HepG2 (cell line): ENCODE data around the gene CBX2. TPM values are rescaled to one million over a fixed set of nuclear protein-coding genes. Genes with fewer than 3 reads are reported as not detected.
A peak's percentile ranks its signal among the peaks of the same experiment; 100 is the strongest.

Experiments used
- CENPX ChIP-seq: sonication (generic); formaldehyde crosslinking; IDR thresholded peaks from 2 replicates; pipeline ENCODE4 v1.9.0; 2021; ENCODE audit warnings: mild to moderate bottlenecking, missing genetic modification reagents, moderate library complexity
- CREBL2 ChIP-seq: sonication (generic); formaldehyde crosslinking; IDR thresholded peaks from 2 replicates; pipeline ENCODE4 v1.8.1; 2023; ENCODE audit warnings: missing genetic modification reagents, mild to moderate bottlenecking, borderline replicate concordance
- CREM ChIP-seq, 2 experiments: sonication (generic) in 1 of 2; formaldehyde crosslinking in 1 of 2; IDR thresholded peaks; 2 replicates each; pipeline versions ENCODE4 v1.4.0 to v1.6.1; 2016 to 2020; ENCODE audit warnings: antibody characterized with exemption in 1 of 2, mild to moderate bottlenecking in 1 of 2, missing genetic modification reagents in 1 of 2
- DPF2 ChIP-seq: sonication (generic); formaldehyde crosslinking; IDR thresholded peaks from 2 replicates; pipeline ENCODE4 v1.4.0; 2020; ENCODE audit warnings: mild to moderate bottlenecking, low read depth, missing genetic modification reagents, borderline replicate concordance
- FOXJ3 ChIP-seq: sonication (generic); formaldehyde crosslinking; IDR thresholded peaks from 2 replicates; pipeline ENCODE4 v1.4.0; 2020; ENCODE audit warnings: missing genetic modification reagents, mild to moderate bottlenecking, borderline replicate concordance
- HNRNPLL ChIP-seq: fragments of 200-400 bp; formaldehyde crosslinking; IDR thresholded peaks from 2 replicates; pipeline ENCODE4 v1.6.1; 2017; ENCODE audit warnings: mild to moderate bottlenecking, low read depth, low read length; ENCODE audit not compliant: poor library complexity, severe bottlenecking
- JDP2 ChIP-seq: sonication (generic); formaldehyde crosslinking; IDR thresholded peaks from 2 replicates; pipeline ENCODE4 v1.8.1; 2022; ENCODE audit warnings: missing genetic modification reagents, borderline replicate concordance
- POLR2AphosphoS2 ChIP-seq: IDR thresholded peaks from 2 replicates; pipeline ENCODE4 v1.6.1; 2011; ENCODE audit warnings: low read depth, low read length, improper control_type of control experiment
- SRSF1 ChIP-seq: fragments of 200-400 bp; formaldehyde crosslinking; optimal IDR thresholded peaks from 2 replicates; pipeline ENCODE3; 2017; ENCODE audit warnings: mild to moderate bottlenecking, low read depth, low read length, moderate library complexity
- SRY ChIP-seq: sonication (generic); formaldehyde crosslinking; IDR thresholded peaks from 2 replicates; pipeline ENCODE4 v1.8.0; 2022; ENCODE audit warnings: mild to moderate bottlenecking, missing genetic modification reagents
- ZC3H4 ChIP-seq: sonication (generic); formaldehyde crosslinking; IDR thresholded peaks from 2 replicates; pipeline ENCODE4 v1.4.0; 2020; ENCODE audit warnings: missing genetic modification reagents, borderline replicate concordance
- ZFP82 ChIP-seq: sonication (generic); formaldehyde crosslinking; IDR thresholded peaks from 2 replicates; pipeline ENCODE4 v1.5.1; 2020; ENCODE audit warnings: mild to moderate bottlenecking, missing genetic modification reagents, borderline replicate concordance
- ZHX1 ChIP-seq: sonication (generic); formaldehyde crosslinking; IDR thresholded peaks from 2 replicates; pipeline ENCODE4 v1.8.1; 2022; ENCODE audit warnings: low read depth, mild to moderate bottlenecking, missing genetic modification reagents
- ZMYM2 ChIP-seq: sonication (generic); formaldehyde crosslinking; IDR thresholded peaks from 2 replicates; pipeline ENCODE4 v1.8.0; 2022; ENCODE audit warnings: mild to moderate bottlenecking, missing genetic modification reagents
- ZNF230 ChIP-seq: sonication (generic); formaldehyde crosslinking; IDR thresholded peaks from 2 replicates; pipeline ENCODE4 v1.4.0; 2020; ENCODE audit warnings: mild to moderate bottlenecking, missing genetic modification reagents
- ZNF484 ChIP-seq: sonication (generic); formaldehyde crosslinking; IDR thresholded peaks from 2 replicates; pipeline ENCODE4 v1.5.1; 2020; ENCODE audit warnings: mild to moderate bottlenecking, low read depth, missing genetic modification reagents, borderline replicate concordance
- ZNF800 ChIP-seq: sonication (generic); formaldehyde crosslinking; IDR thresholded peaks from 2 replicates; pipeline ENCODE4 v1.4.0; 2020; ENCODE audit warnings: missing genetic modification reagents
- ZNF839 ChIP-seq: sonication (generic); formaldehyde crosslinking; IDR thresholded peaks from 2 replicates; pipeline ENCODE4 v1.4.0; 2020; ENCODE audit warnings: missing genetic modification reagents, mild to moderate bottlenecking, borderline replicate concordance
- polyA plus RNA-seq, 8 experiments: library from polyadenylated mRNA; depleted of rRNA in 3 of 8; stranded (reverse) in 7 of 8; unstranded in 1 of 8; fragments of >200 nt; fragmentation: Illumina TruSeq in 4 of 8; extraction: Trizol in 4 of 8; gene quantifications; 2 replicates each; pipeline versions ENCODE4 v1.2.1 to v1.2.3, GENCODE V29; 2011 to 2016; ENCODE audit warnings: low read depth in 4 of 8, missing spikeins in 1 of 8, mixed read lengths in 1 of 8; ENCODE audit not compliant: insufficient read depth in 1 of 8
- total RNA-seq, 5 experiments: library from RNA; depleted of rRNA; stranded (reverse); fragments of >200 nt; fragmentation: Illumina TruSeq; extraction: Trizol; gene quantifications; 2 replicates each; pipeline ENCODE4 v1.2.3, GENCODE V29; 2016; ENCODE audit warnings: low read depth in 1 of 5
- TF ChIP-seq, protein P1 (sequence below): IDR thresholded peaks from 2 replicates; pipeline ENCODE4 v1.6.1; 2018; ENCODE audit warnings: missing genetic modification reagents, mild to moderate bottlenecking, missing compliant biosample characterization
- TF ChIP-seq, protein P2 (sequence below): sonication (generic); formaldehyde crosslinking; IDR thresholded peaks from 2 replicates; pipeline ENCODE4 v1.8.0; 2022; ENCODE audit warnings: low read depth, missing genetic modification reagents

Gene CBX2
- total and polyA plus RNA-seq, 2 of the 13 experiments (the other 11 are each of a cell fraction or from before 2014, with no cell fraction given) = 14.5 to 31.1 TPM

DNA sequence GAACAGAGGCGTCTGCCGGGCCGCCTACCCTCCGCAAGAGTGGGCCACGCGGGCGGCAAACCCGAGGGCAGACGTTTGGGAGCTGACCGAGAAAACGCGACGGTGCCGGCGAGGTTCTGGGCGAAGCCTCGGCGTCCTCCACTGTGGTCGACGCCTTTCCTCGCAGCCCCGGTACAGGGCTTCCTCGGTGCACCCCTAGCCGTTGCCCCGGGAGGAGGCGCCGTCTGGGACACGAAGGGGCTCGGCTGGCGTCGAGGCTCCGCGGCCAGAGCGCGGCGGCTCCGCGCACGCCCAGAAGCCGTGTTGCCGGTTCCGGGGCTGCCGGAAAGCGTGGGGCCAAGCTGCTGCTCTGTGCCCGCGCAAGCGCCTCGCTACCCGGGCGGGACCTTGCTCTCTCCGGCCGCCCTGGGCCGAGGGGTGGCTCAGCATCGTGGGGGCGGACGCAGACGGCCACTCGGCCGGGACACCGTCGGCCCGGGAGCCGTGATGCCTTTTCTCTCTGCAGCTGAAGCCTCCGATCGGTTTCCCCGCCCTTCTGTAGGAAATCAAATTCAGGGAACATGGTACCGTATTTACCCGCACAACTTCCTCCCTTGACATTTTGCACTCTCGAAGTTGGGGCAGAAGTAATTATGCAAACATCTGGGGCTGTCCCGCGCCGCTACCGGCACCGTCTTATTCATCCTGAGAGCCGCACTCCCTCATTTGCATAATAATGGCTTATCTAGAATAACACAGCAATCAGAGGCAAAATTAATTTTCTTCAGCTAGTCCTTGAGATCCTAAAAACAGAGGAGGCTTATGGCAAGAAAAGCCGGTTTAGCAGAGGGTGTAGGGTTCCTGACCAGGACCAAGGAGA is 26.3 kb downstream of the CBX2 start (continued):
- no peak for TF ChIP-seq ZNF484
- peak; percentile 84; the same call in 1 of the 2 replicates for TF ChIP-seq ZHX1 (CRISPR knock-in tag)
- TF ChIP-seq, protein P1, sequence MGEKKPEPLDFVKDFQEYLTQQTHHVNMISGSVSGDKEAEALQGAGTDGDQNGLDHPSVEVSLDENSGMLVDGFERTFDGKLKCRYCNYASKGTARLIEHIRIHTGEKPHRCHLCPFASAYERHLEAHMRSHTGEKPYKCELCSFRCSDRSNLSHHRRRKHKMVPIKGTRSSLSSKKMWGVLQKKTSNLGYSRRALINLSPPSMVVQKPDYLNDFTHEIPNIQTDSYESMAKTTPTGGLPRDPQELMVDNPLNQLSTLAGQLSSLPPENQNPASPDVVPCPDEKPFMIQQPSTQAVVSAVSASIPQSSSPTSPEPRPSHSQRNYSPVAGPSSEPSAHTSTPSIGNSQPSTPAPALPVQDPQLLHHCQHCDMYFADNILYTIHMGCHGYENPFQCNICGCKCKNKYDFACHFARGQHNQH (CRISPR knock-in tag) = peak; percentile 74
- no peak for TF ChIP-seq DPF2 (CRISPR knock-in tag)
- no peak for TF ChIP-seq FOXJ3 (CRISPR knock-in tag)
- no peak for TF ChIP-seq CENPX (CRISPR knock-in tag)
- no peak for TF ChIP-seq JDP2
- TF ChIP-seq SRY (CRISPR knock-in tag) = peak; percentile 99
- TF ChIP-seq ZFP82 = peak; percentile 89
- TF ChIP-seq CREM (IDR thresholded peaks at IDR 0.05) = no peak
- TF ChIP-seq CREM (CRISPR knock-in tag; IDR thresholded peaks at IDR 0.05) = no peak
- TF ChIP-seq, protein P2, sequence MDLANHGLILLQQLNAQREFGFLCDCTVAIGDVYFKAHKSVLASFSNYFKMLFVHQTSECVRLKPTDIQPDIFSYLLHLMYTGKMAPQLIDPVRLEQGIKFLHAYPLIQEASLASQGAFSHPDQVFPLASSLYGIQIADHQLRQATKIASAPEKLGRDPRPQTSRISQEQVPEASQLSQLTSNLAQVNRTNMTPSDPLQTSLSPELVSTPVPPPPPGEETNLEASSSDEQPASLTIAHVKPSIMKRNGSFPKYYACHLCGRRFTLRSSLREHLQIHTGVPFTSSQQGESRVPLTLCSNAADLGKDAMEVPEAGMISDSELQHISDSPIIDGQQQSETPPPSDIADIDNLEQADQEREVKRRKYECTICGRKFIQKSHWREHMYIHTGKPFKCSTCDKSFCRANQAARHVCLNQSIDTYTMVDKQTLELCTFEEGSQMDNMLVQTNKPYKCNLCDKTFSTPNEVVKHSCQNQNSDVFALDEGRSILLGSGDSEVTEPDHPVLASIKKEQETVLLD (CRISPR knock-in tag) = peak; percentile 55; the same call in 1 of the 2 replicates
- TF ChIP-seq SRSF1 = no peak
- no peak for TF ChIP-seq POLR2AphosphoS2
- peak; percentile 84; the same call in 1 of the 2 replicates for TF ChIP-seq ZNF839 (CRISPR knock-in tag)
- peak; percentile 18; the same call in 1 of the 2 replicates for TF ChIP-seq CREBL2
- TF ChIP-seq ZNF230 (CRISPR knock-in tag) = peak; percentile 93
- peak; percentile 52 for TF ChIP-seq HNRNPLL
- no peak for TF ChIP-seq ZC3H4 (CRISPR knock-in tag)
- peak; percentile 94 for TF ChIP-seq ZMYM2
- peak; percentile 93 for TF ChIP-seq ZNF800
